Keratinocyte (primary cell): ENCODE measurements around the gene BEST1. TPM values are rescaled to one million over a fixed set of nuclear protein-coding genes. Genes with fewer than 3 reads are reported as not detected.

Source experiments
- DNase-seq: peaks from one replicate; pipeline ENCODE4 v3.0.0-alpha.2; 2011; ENCODE audit warnings: low read depth, missing footprints, low spot score
- FAIRE-seq: peaks from 2 replicates; lab custom pipeline; 2011; peaks lifted over from hg19 to GRCh38; lab: Jason Lieb, UNC
- H2AFZ ChIP-seq: 2 replicates; pipeline ENCODE4 v1.6.0; 2012; ENCODE audit warnings: low read length, control low read depth, inconsistent platforms; ENCODE audit not compliant: control insufficient read depth
- H3K27ac ChIP-seq: 2 replicates; pipeline ENCODE4 v1.5.1; 2011; ENCODE audit warnings: low read length; ENCODE audit not compliant: control insufficient read depth, insufficient read depth
- H3K27me3 ChIP-seq: 3 replicates; pipeline ENCODE4 v1.6.0; 2011; ENCODE audit warnings: low read length; ENCODE audit not compliant: control insufficient read depth, insufficient read depth; ENCODE audit errors: extremely low read depth
- H3K36me3 ChIP-seq, 2 experiments: 2 replicates in 1 of 2; 3 replicates in 1 of 2; pipeline ENCODE4 v1.5.1; 2011; ENCODE audit warnings: low read length in 2 of 2, mild to moderate bottlenecking in 1 of 2; ENCODE audit not compliant: control insufficient read depth in 2 of 2, insufficient read depth in 2 of 2; ENCODE audit errors: extremely low read depth in 1 of 2
- H3K4me1 ChIP-seq: 3 replicates; pipeline ENCODE4 v1.5.1; 2011; ENCODE audit warnings: low read length; ENCODE audit not compliant: control insufficient read depth, insufficient read depth; ENCODE audit errors: extremely low read depth
- H3K4me2 ChIP-seq: 3 replicates; pipeline ENCODE4 v1.6.0; 2011; ENCODE audit warnings: low read depth, low read length; ENCODE audit not compliant: control insufficient read depth, insufficient read depth; ENCODE audit errors: extremely low read depth
- H3K4me3 ChIP-seq, 3 experiments: fragments of 200-600 bp in 1 of 3; sonication (generic) in 1 of 3; 2 replicates in 2 of 3; 3 replicates in 1 of 3; pipeline ENCODE4 v1.5.1; 2011 to 2016; ENCODE audit warnings: low read length in 3 of 3, mild to moderate bottlenecking in 3 of 3, control low read depth in 2 of 3, inconsistent platforms in 1 of 3, low read depth in 1 of 3, mixed read lengths in 1 of 3, mixed run types in 1 of 3, moderate library complexity in 1 of 3; ENCODE audit not compliant: control insufficient read depth in 2 of 3, insufficient read depth in 2 of 3; ENCODE audit errors: extremely low read depth in 1 of 3
- H3K79me2 ChIP-seq: 2 replicates; pipeline ENCODE4 v1.6.0; 2012; ENCODE audit warnings: low read length; ENCODE audit not compliant: control insufficient read depth, insufficient read depth
- H3K9ac ChIP-seq: 3 replicates; pipeline ENCODE4 v1.6.0; 2011; ENCODE audit warnings: low read length; ENCODE audit not compliant: control insufficient read depth, insufficient read depth; ENCODE audit errors: extremely low read depth
- H3K9me1 ChIP-seq: 3 replicates; pipeline ENCODE4 v1.6.0; 2011; ENCODE audit warnings: low read length; ENCODE audit not compliant: control insufficient read depth, insufficient read depth; ENCODE audit errors: extremely low read depth
- H3K9me3 ChIP-seq: 2 replicates; pipeline ENCODE4 v1.5.1; 2012; ENCODE audit warnings: low read depth, low read length; ENCODE audit not compliant: control insufficient read depth
- H4K20me1 ChIP-seq: 3 replicates; pipeline ENCODE4 v1.6.0; 2011; ENCODE audit warnings: low read length; ENCODE audit not compliant: control insufficient read depth, insufficient read depth; ENCODE audit errors: extremely low read depth
- EZH2 ChIP-seq: IDR thresholded peaks from one replicate; pipeline ENCODE4 v1.6.1; 2012; ENCODE audit warnings: inconsistent platforms, mild to moderate bottlenecking, low read length, moderate library complexity
- dilution Hi-C: fragments of 300-500 bp; cut with MboI; formaldehyde crosslinking; loops from one replicate; pipeline ENCODE4 v1.7.0; 2020; ENCODE audit warnings: low sequenced_read_pairs; ENCODE audit not compliant: extremely low pct_ligation_motif_present
- polyA plus RNA-seq, 5 experiments: library from polyadenylated mRNA; depleted of rRNA in 3 of 5; stranded (reverse) in 3 of 5; stranded (forward) in 1 of 5; unstranded in 1 of 5; fragments of >200 nt; gene quantifications; 1 replicate in 1 of 5; 2 replicates in 3 of 5; 3 replicates in 1 of 5; pipeline versions ENCODE4 v1.2.1 to v1.2.3, GENCODE V29; 2011 to 2012; ENCODE audit warnings: missing spikeins in 2 of 5, low read depth in 1 of 5, low replicate concordance in 1 of 5
- TF ChIP-seq, protein P1 (sequence below), 3 experiments: IDR thresholded peaks in 1 of 3; conservative IDR thresholded peaks in 1 of 3; optimal IDR thresholded peaks in 1 of 3; 2 replicates in 2 of 3; 3 replicates in 1 of 3; pipeline versions ENCODE3 to v1.5.1; 2011; ENCODE audit warnings: low read length in 3 of 3, mild to moderate bottlenecking in 3 of 3, moderate library complexity in 2 of 3, control low read depth in 1 of 3, inconsistent platforms in 1 of 3; ENCODE audit not compliant: insufficient read depth in 2 of 3; ENCODE audit errors: extremely low read depth in 1 of 3

BEST1 gene
- polyA plus RNA-seq, 1 donor (not counting 4 experiments of a cell fraction or from before 2014, with no cell fraction given): 0.13 TPM

DNA sequence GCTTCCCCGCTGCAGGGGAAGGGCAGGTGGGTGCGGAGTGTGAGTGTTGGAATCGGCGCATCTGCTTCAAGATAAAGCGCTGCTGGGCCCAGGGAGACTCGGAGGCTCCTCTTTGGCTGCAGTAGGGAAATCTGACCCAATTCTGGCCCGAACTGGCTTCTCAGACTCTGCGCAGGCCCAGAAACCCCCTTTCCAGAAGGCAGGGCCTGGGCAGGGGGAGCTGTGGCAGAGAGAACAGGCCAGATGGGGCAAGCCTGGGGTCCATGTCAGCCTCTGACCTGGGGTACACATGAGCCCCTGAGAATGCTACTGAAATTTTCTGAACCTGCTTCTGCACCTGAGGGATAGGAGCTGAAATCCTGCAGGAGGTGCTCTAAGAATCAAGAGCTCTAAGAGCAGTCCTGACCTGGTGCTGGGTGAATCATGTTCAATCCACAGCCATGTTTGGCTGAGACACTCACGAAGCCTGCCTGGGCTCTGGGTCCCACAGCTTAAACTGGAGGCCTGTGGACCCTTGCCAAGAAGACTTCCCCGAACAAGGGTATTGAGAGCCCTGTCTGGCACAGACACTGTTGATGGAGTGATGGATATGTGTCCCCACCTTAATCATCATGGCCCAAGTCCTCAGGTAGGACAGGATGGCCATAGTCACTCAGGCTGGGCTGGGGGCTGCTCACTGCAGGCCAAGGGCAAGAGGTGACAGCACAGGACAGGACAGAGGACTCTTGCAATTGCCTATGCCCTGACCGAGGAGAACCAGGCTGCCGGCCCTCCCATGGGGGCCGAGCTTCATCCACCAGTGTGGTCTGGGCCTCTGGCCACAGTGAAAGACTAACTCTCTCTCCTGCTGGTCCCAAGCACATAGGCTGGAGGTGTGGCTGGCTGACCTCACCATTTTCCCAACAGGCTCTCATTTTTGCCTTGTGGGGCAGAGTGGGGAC, 39.7 kb upstream of the BEST1 start:
- Histone ChIP-seq H2AFZ (no peak overlapping the region), H3K4me2 (no peak overlapping the region), H3K79me2 (no peaks in the 10 kb centered on the region), H3K9ac (no peak overlapping the region), H3K36me3 (no peaks in the 10 kb centered on the region), H3K27me3 (peaks cover 4% of the 10 kb centered on the region), H3K9me3 (no peaks in the 10 kb centered on the region), H3K9me1 (no peaks in the 10 kb centered on the region), H3K4me3 (no peak overlapping the region), H4K20me1 (peaks cover 3% of the 10 kb centered on the region), H3K27ac (no peak overlapping the region), H3K4me1 (no peaks in the 10 kb centered on the region)
- dilution Hi-C loops: loop anchor here (25.0 kb wide), 1 partner anchor 177 kb away; no protein-coding TSS in a partner anchor
- TF ChIP-seq EZH2: no peak
- TF ChIP-seq, protein P1, sequence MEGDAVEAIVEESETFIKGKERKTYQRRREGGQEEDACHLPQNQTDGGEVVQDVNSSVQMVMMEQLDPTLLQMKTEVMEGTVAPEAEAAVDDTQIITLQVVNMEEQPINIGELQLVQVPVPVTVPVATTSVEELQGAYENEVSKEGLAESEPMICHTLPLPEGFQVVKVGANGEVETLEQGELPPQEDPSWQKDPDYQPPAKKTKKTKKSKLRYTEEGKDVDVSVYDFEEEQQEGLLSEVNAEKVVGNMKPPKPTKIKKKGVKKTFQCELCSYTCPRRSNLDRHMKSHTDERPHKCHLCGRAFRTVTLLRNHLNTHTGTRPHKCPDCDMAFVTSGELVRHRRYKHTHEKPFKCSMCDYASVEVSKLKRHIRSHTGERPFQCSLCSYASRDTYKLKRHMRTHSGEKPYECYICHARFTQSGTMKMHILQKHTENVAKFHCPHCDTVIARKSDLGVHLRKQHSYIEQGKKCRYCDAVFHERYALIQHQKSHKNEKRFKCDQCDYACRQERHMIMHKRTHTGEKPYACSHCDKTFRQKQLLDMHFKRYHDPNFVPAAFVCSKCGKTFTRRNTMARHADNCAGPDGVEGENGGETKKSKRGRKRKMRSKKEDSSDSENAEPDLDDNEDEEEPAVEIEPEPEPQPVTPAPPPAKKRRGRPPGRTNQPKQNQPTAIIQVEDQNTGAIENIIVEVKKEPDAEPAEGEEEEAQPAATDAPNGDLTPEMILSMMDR (optimal IDR thresholded peaks at IDR 0.05 in 1 of 3, IDR thresholded peaks at IDR 0.05 in 1 of 3, conservative IDR thresholded peaks at IDR 0.05 in 1 of 3; ENCODE audit: extremely low read depth in 1 of 3, insufficient read depth in 2 of 3, low read length in 3 of 3): no peak
- FAIRE-seq (no peak), DNase-seq (no peak)

DNA sequence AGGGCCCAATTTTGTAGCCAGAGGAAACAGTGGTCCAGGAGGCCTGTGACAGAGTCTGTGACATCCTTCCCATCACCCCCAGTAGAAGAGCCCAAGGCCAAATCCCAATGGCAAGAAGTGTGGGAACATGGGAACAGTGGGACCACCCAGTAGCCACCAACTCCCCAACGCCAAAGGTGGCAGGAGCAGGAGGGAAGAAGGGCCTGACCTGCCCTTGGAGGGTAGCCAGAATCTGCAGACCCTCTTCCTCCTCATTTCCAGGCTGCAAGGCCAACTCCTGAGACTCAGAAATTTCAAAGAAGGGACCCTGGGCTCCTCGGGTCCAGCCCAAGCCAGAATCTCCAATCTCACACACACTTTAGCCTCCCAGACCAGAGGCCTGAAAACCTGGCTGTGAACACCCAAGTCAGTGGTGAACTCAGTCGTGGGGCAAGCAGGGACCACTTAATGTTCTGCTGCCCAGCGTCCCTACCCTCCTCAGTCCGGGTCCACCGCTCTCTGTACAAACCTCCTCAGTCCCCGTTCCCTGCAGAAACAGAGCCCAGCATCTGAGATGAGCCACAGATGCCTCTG, 38.9 kb upstream of the BEST1 start:
- dilution Hi-C loops: loop anchor here (25.0 kb wide), 1 partner anchor 176 kb away; no protein-coding TSS in a partner anchor
- peaks cover 5% of the 10 kb centered on the region for H3K27me3 ChIP-seq
- no peak overlapping the region for H2AFZ ChIP-seq
- H3K9ac ChIP-seq: no peak overlapping the region
- peaks cover 3% of the 10 kb centered on the region for H4K20me1 ChIP-seq
- no peak for TF ChIP-seq EZH2
- TF ChIP-seq, protein P1 (optimal IDR thresholded peaks at IDR 0.05 in 1 of 3, IDR thresholded peaks at IDR 0.05 in 1 of 3, conservative IDR thresholded peaks at IDR 0.05 in 1 of 3; ENCODE audit: extremely low read depth in 1 of 3, insufficient read depth in 2 of 3, low read length in 3 of 3): no peak
- H3K4me2 ChIP-seq: no peak overlapping the region
- H3K27ac ChIP-seq: no peak overlapping the region
- H3K9me1 ChIP-seq: no peaks in the 10 kb centered on the region
- H3K4me3 ChIP-seq: no peak overlapping the region
- no peaks in the 10 kb centered on the region for H3K9me3 ChIP-seq
- FAIRE-seq: no peak
- DNase-seq: no peak
- H3K36me3 ChIP-seq: no peaks in the 10 kb centered on the region
- H3K79me2 ChIP-seq: no peaks in the 10 kb centered on the region
- no peaks in the 10 kb centered on the region for H3K4me1 ChIP-seq
